Activated CD4-positive, CD25-positive, alpha-beta regulatory T cell treated with anti-CD3 and anti-CD28 coated beads, Interleukin-2, amount 50 U/mL, for 24 hours (primary cell): Measurements from ENCODE around the gene CILP.
"Not testable (repeated sequence)": the region's sequence is repeated elsewhere in the genome, so short reads cannot be mapped to it uniquely, and the experiment has no call there.

ENCODE experiments used
- ATAC-seq, 2 donors: fragments of 150-1000 bp; cut with Tn5 transposase; one replicate each; pipeline ENCODE4 v1.10.0; 2021; ENCODE audit warnings: mild to moderate bottlenecking in 1 of 2, moderate library complexity in 1 of 2

The CILP gene

DNA sequence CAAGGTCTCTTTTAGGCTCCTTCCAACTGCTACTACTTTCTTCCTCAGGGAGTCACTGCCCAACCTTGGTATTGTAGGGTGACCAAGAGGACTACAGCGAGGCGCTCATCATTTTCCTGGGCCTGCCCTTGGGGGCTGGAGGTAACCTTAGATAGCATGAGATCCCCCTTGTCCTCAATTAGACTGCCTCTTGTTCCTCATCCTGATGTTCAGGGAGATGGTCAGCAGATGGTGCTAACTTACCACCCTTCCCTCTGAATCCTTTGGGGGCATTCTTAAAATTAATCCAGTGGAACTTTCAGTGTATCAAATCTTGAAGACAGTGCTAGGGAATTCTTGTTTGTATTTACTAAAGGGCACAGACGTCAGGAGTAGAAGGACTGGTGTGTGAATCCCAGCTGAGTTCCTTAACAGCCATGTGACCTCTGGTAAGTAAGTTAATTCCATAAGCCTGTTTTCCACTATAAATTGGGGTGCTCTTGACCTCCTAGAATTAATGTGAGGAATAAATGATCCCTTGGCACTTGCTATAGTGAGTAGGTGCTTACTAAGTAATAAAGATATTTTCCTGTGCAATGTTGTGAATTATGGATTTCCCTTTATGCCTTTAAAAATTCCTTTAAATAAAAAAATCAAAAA lies 22.1 kb downstream of the CILP start:
- ATAC-seq = no peak

DNA sequence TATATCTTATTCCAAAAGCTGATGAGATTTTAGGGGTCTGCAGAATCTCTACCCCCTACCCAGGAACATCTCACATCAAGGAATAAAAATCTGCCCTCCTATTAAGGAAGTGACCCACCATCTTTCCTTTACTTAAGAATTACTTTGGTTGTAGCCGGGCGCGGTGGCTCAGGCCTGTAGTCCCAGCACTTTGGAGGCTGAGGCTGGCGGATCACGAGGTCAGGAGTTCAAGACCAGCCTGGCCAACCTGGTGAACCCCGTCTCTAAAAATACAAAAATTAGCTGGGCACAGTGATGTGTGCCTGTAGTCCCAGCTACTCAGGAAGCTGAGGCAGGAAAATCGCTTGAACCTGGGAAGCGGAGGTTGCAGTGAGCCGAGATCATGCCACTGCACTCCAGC lies 22.8 kb downstream of the CILP start:
- not testable (repeated sequence) for ATAC-seq

DNA sequence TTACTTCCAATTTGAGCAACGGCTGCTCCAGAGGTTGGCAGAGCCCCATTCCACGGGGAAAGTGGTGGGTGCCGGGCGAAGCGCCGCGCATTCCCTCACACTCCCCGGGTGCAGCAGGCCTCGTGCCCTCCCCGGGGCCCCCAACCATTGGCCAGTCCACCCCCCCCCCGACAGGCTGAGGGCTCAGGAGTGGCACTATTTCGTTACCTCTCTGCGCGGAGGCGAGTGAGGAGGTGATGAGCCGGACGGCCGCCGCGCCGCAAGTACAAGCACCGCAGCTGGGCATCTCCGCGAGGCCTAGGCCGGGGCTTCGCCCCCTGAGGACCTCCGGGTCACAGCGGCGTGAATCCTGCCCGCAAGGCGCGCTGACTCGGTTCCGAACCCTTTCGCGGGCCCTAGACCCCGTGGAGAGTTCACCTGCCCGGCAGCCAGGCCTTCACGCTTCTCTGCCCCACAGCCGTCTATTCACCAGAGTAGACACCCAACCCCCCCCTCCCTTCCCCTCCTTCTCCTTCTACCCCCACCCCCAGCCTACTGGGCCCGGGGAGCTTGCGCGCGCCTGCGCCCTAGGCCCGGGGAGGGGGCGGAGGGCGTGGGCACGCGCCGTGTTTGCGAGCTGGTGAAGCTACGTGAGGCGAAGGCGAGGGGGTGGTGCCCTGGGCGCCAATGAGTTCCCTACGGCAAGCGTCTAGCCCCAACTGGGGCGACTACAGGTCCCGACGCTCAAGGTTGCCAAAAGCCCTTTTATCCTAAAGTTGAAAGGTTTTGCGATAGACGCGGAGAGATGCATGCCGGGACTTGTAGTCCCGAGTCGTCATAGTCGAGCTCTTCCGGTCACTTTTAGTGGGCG lies 26.2 kb downstream of the CILP start, which contains the start of gene CLPX:
Gene CLPX, minus strand, starts transcription at position 475 of the 850 bp plus-strand sequence. Its CDS starts 189 bp downstream, at position 286.
- ATAC-seq = peak; percentile 88 to 91

DNA sequence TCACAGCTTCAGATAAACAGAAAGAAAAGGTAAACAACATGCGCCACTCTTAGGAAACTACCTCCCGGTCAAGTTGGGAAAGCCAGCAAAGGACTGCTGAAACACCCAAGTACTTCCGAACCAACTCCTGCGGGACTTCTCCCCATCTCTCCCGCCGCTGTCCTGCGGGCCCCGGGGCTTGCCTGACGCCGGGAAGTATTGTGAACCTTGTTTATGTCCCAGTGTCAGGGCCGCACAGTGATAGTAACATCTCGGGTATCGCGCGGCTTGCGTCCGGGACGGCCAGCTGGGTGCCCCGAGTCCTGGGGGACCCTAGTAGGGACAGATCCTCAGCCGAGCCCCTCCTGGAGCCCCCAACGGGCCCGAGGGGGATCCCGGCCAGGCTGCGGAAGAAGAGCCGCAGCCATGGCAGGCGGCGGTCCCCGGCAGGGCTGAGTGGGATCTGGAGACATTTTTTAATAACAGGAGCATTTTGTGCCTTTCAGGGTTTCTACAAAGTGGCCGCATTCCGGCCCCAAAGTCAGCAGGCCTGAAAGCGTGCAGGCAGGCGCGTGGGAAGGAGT lies 26.9 kb downstream of the CILP start:
- ATAC-seq = peak in 1 of 2 donors; percentile 5

GRCh38 chr15:65183865-65184159 lies 27.5 kb downstream of the CILP start:
- ATAC-seq = no peak

- ATAC-seq = no peak
Observed at GRCh38 chr15:65182538-65182937, 28.7 kb downstream of the CILP start.

- ATAC-seq = not testable (repeated sequence)
Observed at GRCh38 chr15:65181582-65182353, 29.5 kb downstream of the CILP start.

DNA sequence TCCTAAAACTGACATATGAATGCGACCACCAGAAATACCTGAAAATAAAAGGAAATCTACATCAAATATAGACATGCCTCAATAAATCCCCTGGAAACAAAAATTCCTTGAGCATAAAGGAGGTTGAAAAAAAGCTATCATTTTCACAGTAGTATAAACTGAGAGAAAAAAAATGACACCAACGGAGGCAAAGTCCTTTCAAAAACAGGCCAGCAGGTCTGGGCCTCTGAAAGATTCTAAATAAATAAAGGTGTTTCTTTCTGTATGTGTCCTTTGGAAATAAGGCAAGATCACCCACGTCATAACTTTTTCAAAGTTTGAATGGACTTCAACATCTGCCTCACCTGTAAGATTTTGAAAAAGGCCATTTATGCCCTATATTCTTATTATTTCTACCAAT lies 31.1 kb downstream of the CILP start:
- no peak for ATAC-seq

GRCh38 chr15:65177901-65178300 lies 33.4 kb downstream of the CILP start:
- ATAC-seq = no peak

GRCh38 chr15:65176056-65176455 lies 35.2 kb downstream of the CILP start:
- no peak for ATAC-seq

GRCh38 chr15:65175511-65175910 lies 35.8 kb downstream of the CILP start:
- no peak for ATAC-seq

DNA sequence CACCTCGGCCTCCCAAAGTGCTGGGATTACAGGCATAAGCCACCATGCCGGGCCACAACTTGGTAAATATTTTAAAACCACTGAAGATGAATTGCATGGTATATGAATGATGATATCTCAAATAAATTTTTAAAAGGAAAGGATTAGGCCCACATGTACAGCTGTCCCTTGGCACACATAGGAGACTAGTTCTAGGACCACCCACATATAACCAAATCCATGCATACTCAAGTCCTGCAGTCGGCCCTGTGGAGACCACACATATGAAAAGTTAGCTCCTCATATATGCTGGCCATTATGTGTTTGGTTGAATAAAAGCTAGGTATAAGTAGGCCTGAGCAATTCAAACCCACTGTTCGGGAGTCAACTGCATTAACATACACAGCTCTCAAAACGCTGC lies 36.8 kb downstream of the CILP start:
- no peak for ATAC-seq

- ATAC-seq = no peak
Observed at GRCh38 chr15:65172531-65172930, 38.7 kb downstream of the CILP start.

- ATAC-seq = no peak
Observed at GRCh38 chr15:65171428-65171827, 39.8 kb downstream of the CILP start.

- no peak for ATAC-seq
Observed at GRCh38 chr15:65165875-65166274, 45.4 kb downstream of the CILP start.

- ATAC-seq = no peak
Observed at GRCh38 chr15:65164139-65164538, 47.1 kb downstream of the CILP start.

DNA sequence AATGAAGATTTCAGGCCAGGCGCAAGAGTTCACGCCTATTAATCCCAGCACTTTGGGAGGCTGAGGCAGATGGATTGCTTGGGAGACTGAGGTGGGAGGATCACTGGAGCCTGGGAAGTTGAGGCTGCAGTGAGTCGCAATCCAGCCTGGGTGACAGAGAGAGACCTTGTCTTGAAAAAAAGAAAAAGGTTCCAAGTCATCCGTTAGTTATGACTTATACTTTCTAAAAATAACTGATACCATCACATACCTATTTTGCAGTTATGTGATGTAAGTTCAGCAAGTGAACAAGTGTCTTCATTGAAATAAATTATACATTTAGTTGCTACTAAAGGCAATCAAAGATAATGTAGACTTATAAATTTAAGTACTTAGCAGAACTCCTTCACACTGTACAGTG lies 48.2 kb downstream of the CILP start:
- ATAC-seq = no peak

DNA sequence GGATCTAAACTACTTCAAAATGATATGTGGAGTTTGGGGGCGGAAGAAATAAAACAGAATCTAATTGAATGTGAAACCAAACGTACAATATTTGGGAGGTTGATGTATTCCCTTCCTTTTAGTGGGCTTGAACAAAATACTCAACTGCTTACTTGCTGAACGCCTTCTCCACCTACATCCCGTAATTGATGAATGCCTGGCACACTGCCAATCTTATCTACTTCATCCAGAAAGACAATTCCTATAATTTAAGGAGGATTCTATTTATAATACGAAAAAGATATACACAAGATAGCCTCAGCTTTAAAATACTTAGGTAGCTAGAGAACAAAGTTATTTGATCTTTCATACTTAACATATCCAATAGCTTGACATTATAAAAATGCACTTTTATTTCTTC lies 54.6 kb downstream of the CILP start:
- ATAC-seq = no peak

DNA sequence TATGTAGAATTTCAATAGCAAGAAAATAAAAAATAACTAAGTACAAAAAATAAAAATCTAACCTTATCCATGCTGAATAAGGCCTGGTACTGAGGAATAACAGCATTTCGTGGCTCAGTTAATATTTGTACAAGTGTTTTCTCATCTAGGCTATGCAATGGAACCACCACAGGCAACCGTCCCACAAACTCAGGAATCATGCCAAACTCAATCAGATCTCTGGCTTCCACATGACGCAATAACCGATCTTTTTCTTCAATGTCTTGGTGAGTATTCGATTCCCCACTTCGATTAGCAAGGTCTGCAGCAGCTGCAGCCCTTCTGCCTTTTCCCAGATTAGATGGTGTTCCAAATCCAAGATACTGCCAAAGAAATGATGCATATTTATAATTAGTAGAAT lies 56.6 kb downstream of the CILP start:
- ATAC-seq = no peak

DNA sequence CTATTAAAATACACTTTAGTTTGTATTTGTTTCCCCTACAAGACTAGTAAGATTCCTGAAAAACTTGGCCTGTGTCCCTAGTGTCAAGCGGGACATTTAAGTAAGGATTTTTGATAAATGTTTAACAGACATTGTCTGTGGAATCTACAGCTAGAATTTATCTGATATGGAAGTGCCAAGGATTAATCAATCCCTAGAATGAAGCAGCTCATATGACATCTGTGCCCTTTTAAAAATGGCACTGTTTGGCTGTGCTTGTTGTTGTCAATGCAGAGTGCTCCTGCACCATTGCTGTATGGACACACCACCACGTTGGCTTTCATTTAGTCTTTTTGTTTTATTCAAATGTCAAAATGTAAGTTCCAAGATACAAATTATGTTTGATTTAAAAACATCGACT lies 63.4 kb downstream of the CILP start:
- no peak for ATAC-seq

DNA sequence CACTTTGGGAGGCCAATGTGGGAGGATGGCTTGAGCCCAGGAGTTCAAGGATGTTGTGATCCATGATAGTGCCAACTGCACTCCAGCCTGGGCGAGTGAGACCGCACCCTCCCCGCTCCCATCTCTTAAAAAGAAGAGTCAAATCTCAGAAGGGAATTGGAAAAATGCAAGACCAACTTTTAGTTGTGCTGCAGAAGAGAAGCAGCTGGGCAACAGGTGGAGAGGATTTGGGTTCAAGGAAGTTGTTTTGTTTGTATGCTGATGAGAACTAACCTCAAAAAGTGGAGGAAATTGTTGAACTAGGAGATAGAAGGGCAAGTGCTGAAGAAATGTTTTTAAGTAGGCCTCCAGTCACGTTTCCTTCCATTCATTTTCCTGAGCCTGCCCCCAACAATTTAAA lies 64.8 kb downstream of the CILP start:
- ATAC-seq = no peak
